Measurements from ENCODE around the gene STEAP2.

DNA sequence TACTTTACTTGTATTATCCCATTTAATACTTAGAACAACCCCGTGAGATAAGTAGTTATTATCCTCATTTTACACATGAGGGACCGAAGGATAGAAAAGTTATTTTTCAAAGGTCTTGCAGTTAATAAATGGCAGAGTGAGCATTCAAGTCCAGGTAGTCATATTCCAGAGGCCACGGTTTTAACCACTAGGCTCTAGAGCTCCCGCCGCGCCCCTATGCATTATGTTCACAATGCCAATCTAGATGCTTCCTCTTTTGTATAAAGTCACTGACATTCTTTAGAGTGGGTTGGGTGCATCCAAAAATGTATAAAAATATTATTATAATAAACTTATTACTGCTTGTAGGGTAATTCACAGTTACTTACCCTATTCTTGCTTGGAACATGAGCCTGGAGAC, 22.0 kb downstream of the STEAP2 start:
- TF ChIP-seq, protein P1, sequence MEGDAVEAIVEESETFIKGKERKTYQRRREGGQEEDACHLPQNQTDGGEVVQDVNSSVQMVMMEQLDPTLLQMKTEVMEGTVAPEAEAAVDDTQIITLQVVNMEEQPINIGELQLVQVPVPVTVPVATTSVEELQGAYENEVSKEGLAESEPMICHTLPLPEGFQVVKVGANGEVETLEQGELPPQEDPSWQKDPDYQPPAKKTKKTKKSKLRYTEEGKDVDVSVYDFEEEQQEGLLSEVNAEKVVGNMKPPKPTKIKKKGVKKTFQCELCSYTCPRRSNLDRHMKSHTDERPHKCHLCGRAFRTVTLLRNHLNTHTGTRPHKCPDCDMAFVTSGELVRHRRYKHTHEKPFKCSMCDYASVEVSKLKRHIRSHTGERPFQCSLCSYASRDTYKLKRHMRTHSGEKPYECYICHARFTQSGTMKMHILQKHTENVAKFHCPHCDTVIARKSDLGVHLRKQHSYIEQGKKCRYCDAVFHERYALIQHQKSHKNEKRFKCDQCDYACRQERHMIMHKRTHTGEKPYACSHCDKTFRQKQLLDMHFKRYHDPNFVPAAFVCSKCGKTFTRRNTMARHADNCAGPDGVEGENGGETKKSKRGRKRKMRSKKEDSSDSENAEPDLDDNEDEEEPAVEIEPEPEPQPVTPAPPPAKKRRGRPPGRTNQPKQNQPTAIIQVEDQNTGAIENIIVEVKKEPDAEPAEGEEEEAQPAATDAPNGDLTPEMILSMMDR (IDR thresholded peaks at IDR 0.05; ENCODE audit: borderline replicate concordance, extremely low read depth, low read length, poor library complexity, severe bottlenecking), result no peak
- TF ChIP-seq EZH2 (IDR thresholded peaks at IDR 0.05; ENCODE audit: borderline replicate concordance, low read depth, low read length, severe bottlenecking), result no peak

All from DND-41 (cell line).